Measurements from ENCODE around the gene FRMPD4. TPM values are rescaled to one million over a fixed set of nuclear protein-coding genes. Genes with fewer than 3 reads are reported as not detected.

FRMPD4 gene
- total RNA-seq, 3 donors from 2014 or later (not counting 1 experiment from before 2014, with no cell fraction given), result not detected

DNA sequence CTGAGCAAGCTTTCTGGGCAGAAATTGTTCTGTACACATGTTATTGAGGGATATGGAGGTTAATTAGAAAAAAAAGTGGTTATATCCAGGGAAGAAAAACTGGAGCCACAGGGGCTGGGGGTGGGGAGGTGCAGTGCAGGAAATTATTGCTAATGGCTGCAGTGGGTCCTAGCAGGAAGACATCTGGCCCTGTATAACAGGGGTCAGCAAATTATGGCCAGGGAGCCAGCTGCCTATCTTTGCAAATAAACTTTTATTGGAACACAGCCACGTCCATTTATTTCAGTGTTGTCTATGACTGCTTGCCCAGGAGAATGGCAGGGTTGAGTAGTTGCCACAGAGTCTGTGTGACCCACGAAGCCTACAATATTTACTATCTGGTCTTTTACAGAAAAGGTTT lies 629.6 kb downstream of the FRMPD4 start:
- Mint-ChIP-seq H3K36me3 (no peaks in the 10 kb centered on the region), H3K4me1 (peaks cover 0 to 7% of the 10 kb centered on the region in 2 donors), H3K9me3 (no peaks in the 10 kb centered on the region), H3K27me3 (ENCODE audit: low read depth in 2 of 2) (peaks cover 6 to 58% of the 10 kb centered on the region in 2 donors), H3K4me3 (no peak overlapping the region), H3K27ac (no peak overlapping the region)
- no peak overlapping the region for H3K4me3 ChIP-seq (ENCODE audit: low read length)
- no peak for ATAC-seq
- H3K9me3 ChIP-seq (ENCODE audit: control insufficient read depth, insufficient read depth, low read length), result no peaks in the 10 kb centered on the region
- no peak overlapping the region for H3K27ac ChIP-seq (ENCODE audit: low read length)
- H3K27me3 ChIP-seq (ENCODE audit: control insufficient read depth, insufficient read depth, low read length), result no peaks in the 10 kb centered on the region
- WGBS (ENCODE audit: insufficient coverage), result 75% methylated on average over 1 of the region's 2 CpGs
- no peak for DNase-seq
- no peak for TF ChIP-seq CTCF (IDR thresholded peaks at IDR 0.05)
- intact Hi-C loops (cut with micrococcal nuclease), result no loop called here
- peaks cover 4% of the 10 kb centered on the region for H3K4me1 ChIP-seq (ENCODE audit: control insufficient read depth, insufficient read depth, low read length)
- no peaks in the 10 kb centered on the region for H3K36me3 ChIP-seq (ENCODE audit: control insufficient read depth, insufficient read depth, low read length)

DNA sequence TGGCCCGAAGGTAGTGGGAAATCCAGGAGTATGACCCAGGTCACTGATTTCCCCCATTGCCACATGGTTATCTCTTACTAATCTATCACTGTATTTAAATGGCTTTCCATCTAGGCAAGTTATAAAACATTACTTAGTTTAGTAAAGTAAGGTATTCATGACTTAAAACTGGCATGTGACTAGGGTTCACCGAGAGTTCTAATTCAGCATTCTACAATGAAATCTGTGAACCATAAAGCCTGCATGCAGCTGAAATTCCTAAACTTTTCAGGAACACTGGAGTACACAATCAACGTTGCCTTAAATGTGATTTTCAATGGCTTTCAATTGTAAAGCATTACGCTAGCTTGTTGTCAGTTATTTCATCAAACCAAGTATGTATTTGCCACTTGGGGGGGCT lies 630.2 kb downstream of the FRMPD4 start:
- Mint-ChIP-seq H3K9me3 (no peaks in the 10 kb centered on the region), H3K36me3 (no peaks in the 10 kb centered on the region), H3K27me3 (ENCODE audit: low read depth in 2 of 2) (peaks cover 11 to 57% of the 10 kb centered on the region in 2 donors), H3K4me1 (peaks cover 0 to 7% of the 10 kb centered on the region in 2 donors), H3K27ac (no peak overlapping the region), H3K4me3 (no peak overlapping the region)
- WGBS (ENCODE audit: insufficient coverage), result 91% methylated on average over 3 of the region's 4 CpGs
- ATAC-seq, result no peak
- Histone ChIP-seq H3K27ac (ENCODE audit: low read length) (no peak overlapping the region), H3K27me3 (ENCODE audit: control insufficient read depth, insufficient read depth, low read length) (no peaks in the 10 kb centered on the region), H3K36me3 (ENCODE audit: control insufficient read depth, insufficient read depth, low read length) (no peaks in the 10 kb centered on the region), H3K4me3 (ENCODE audit: low read length) (no peak overlapping the region), H3K4me1 (ENCODE audit: control insufficient read depth, insufficient read depth, low read length) (peaks cover 4% of the 10 kb centered on the region), H3K9me3 (ENCODE audit: control insufficient read depth, insufficient read depth, low read length) (no peaks in the 10 kb centered on the region)
- intact Hi-C loops (cut with micrococcal nuclease), result no loop called here
- DNase-seq, result no peak
- TF ChIP-seq CTCF (IDR thresholded peaks at IDR 0.05), result no peak

- intact Hi-C loops (cut with micrococcal nuclease), result no loop called here
- Mint-ChIP-seq H3K4me3 (no peak overlapping the region), H3K27me3 (ENCODE audit: low read depth in 2 of 2) (peaks cover 11 to 37% of the 10 kb centered on the region in 2 donors), H3K4me1 (peaks cover 0 to 7% of the 10 kb centered on the region in 2 donors), H3K27ac (no peak overlapping the region), H3K9me3 (no peaks in the 10 kb centered on the region), H3K36me3 (no peaks in the 10 kb centered on the region)
- 80% methylated on average over 1 of the region's 5 CpGs for WGBS (ENCODE audit: insufficient coverage)
- DNase-seq, result peak in 1 of 2 donors; percentile 60
- peak; percentile 33 for TF ChIP-seq CTCF (IDR thresholded peaks at IDR 0.05)
- Histone ChIP-seq H3K4me1 (ENCODE audit: control insufficient read depth, insufficient read depth, low read length) (peaks cover 4% of the 10 kb centered on the region), H3K4me3 (ENCODE audit: low read length) (no peak overlapping the region), H3K9me3 (ENCODE audit: control insufficient read depth, insufficient read depth, low read length) (no peaks in the 10 kb centered on the region), H3K27ac (ENCODE audit: low read length) (no peak overlapping the region), H3K36me3 (ENCODE audit: control insufficient read depth, insufficient read depth, low read length) (no peaks in the 10 kb centered on the region), H3K27me3 (ENCODE audit: control insufficient read depth, insufficient read depth, low read length) (no peaks in the 10 kb centered on the region)
- no peak for ATAC-seq
These were observed 632.2 kb downstream of the FRMPD4 start for GRCh38 chrX:12770440-12770839.

DNA sequence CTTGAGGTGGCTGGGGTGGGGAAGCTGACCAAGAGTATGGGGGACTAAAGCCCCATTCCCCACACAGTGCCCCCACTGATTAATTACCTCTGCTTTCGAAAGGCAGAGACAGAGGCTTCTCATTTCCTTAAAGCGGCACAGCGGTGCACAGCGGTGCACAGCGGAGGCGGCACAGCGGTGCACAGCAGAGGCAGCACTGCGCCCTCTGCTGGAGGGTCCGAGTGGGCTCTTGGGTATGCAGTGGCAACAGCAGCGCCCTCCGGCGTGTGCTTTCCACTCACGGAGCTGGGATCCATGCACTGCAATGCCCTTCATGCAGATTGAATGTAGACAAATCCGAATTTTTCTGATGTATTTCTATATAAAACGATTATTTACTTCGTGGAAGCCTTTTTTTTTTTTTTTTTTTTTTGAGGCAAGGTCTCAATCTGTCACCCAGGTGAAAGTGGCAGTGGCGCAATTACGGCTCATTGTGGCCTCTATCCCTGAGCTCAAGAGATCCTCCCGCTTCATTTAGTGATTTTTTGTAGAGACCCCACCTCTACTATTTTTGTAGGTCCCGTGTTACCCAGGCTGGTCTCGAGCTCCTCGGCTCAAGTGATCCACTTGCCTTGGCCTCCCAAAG lies 633.3 kb downstream of the FRMPD4 start:
- TF ChIP-seq CTCF (IDR thresholded peaks at IDR 0.05), result peak; percentile 64
- H3K27ac Mint-ChIP-seq, result no peak overlapping the region
- H3K36me3 Mint-ChIP-seq, result no peaks in the 10 kb centered on the region
- peaks cover 4% of the 10 kb centered on the region for H3K4me1 ChIP-seq (ENCODE audit: control insufficient read depth, insufficient read depth, low read length)
- no peak overlapping the region for H3K27ac ChIP-seq (ENCODE audit: low read length)
- intact Hi-C loops (cut with micrococcal nuclease), result no loop called here
- no peaks in the 10 kb centered on the region for H3K36me3 ChIP-seq (ENCODE audit: control insufficient read depth, insufficient read depth, low read length)
- H3K9me3 ChIP-seq (ENCODE audit: control insufficient read depth, insufficient read depth, low read length), result no peaks in the 10 kb centered on the region
- no peaks in the 10 kb centered on the region for H3K9me3 Mint-ChIP-seq
- peaks cover 11 to 28% of the 10 kb centered on the region in 2 donors for H3K27me3 Mint-ChIP-seq (ENCODE audit: low read depth in 2 of 2)
- ATAC-seq, result peak; percentile 98 to 100 (median 100)
- 32% methylated on average over 19 of the region's 22 CpGs for WGBS (ENCODE audit: insufficient coverage)
- no peak overlapping the region for H3K4me3 Mint-ChIP-seq
- no peaks in the 10 kb centered on the region for H3K27me3 ChIP-seq (ENCODE audit: control insufficient read depth, insufficient read depth, low read length)
- peak; percentile 36 to 89 for DNase-seq
- no peak overlapping the region for H3K4me3 ChIP-seq (ENCODE audit: low read length)
- peaks cover 0 to 7% of the 10 kb centered on the region in 2 donors for H3K4me1 Mint-ChIP-seq
